Measurements from ENCODE around the gene ZNF584. TPM values are rescaled to one million over a fixed set of nuclear protein-coding genes. Genes with fewer than 3 reads are reported as not detected.
"Not testable (repeated sequence)": the region's sequence is repeated elsewhere in the genome, so short reads cannot be mapped to it uniquely, and the experiment has no call there.

ZNF584 gene
- total and polyA plus RNA-seq, 4 experiments from 2014 or later, result 6.6 to 10.7 (median 9.7) TPM

- Mint-ChIP-seq H3K36me3 (peaks cover 12 to 14% of the 10 kb centered on the region in 2 donors), H3K9me3 (peaks cover 0 to 17% (median 5%) of the 10 kb centered on the region in 8 donors), H3K4me1 (peaks cover 13 to 31% (median 19%) of the 10 kb centered on the region in 4 donors), H3K27me3 (peaks cover 6 to 15% of the 10 kb centered on the region in 2 donors)
- H3K27ac Mint-ChIP-seq; H3K9me3 ChIP-seq (ENCODE audit: control insufficient read depth in 1 of 2, low read length in 2 of 2); H3K4me1 ChIP-seq (ENCODE audit: insufficient read depth, low read length); POLR2A ChIA-PET (ENCODE audit: partially characterized antibody); H3K36me3 ChIP-seq (ENCODE audit: insufficient read depth, low read length); DNase-seq; H3K27me3 ChIP-seq (ENCODE audit: insufficient read depth, low read length); intact Hi-C loops (cut with micrococcal nuclease); H3K27ac ChIP-seq (ENCODE audit: low read depth, low read length); H3K4me3 Mint-ChIP-seq; H3K4me3 ChIP-seq (ENCODE audit: low read length in 2 of 2): not testable (repeated sequence)
- CTCF ChIA-PET (ENCODE audit: partially characterized antibody), result interaction anchor here (1.3 kb wide), 1 partner anchor 64 kb away, joined by 3 read pairs; no protein-coding TSS in a partner anchor
Measured at GRCh38 chr19:58449980-58450379, 41.5 kb downstream of the ZNF584 start.

GRCh38 chr19:58450856-58451357 is 42.5 kb downstream of the ZNF584 start:
- CTCF ChIA-PET (ENCODE audit: partially characterized antibody), result interaction anchor here (0.8 to 1.0 kb wide), 2 partner anchors 42 to 68 kb away, joined by 3 read pairs; partner anchors contain the start of gene ZNF584

GRCh38 chr19:58451358-58452101 is 43.1 kb downstream of the ZNF584 start, which contains the start of gene ZNF324B:
Gene ZNF324B (plus strand): TSS chr19:58451622. CDS start chr19:58453702, 2,080 bp downstream.
- H3K4me3 ChIP-seq (ENCODE audit: low read length in 2 of 2), result peak within 1 kb of the TSS; percentile 60 to 69
- H3K27me3 ChIP-seq (ENCODE audit: insufficient read depth, low read length), result no peaks in the 10 kb centered on the region
- POLR2A ChIA-PET (ENCODE audit: partially characterized antibody), result interaction anchor here (0.7 to 2.4 kb wide), 12 partner anchors 9 to 268 kb away, joined by 3 to 18 read pairs (median 5); partner anchors contain the start of genes TRIM28, ZBTB45, ZNF132 and ZNF274
- Mint-ChIP-seq H3K4me3 (peak within 1 kb of the TSS; percentile 85 to 93 (median 88)), H3K4me1 (peaks cover 13 to 31% (median 19%) of the 10 kb centered on the region in 4 donors), H3K36me3 (peaks cover 13 to 15% of the 10 kb centered on the region in 2 donors), H3K27ac (peak within 1 kb of the TSS; percentile 67 to 93 (median 84)), H3K27me3 (peaks cover 6 to 11% of the 10 kb centered on the region in 2 donors), H3K9me3 (peaks cover 0 to 17% (median 5%) of the 10 kb centered on the region in 8 donors)
- H3K36me3 ChIP-seq (ENCODE audit: insufficient read depth, low read length), result peaks cover 2% of the 10 kb centered on the region
- H3K27ac ChIP-seq (ENCODE audit: low read depth, low read length), result peak within 1 kb of the TSS; percentile 67
- peaks cover 7% of the 10 kb centered on the region for H3K4me1 ChIP-seq (ENCODE audit: insufficient read depth, low read length)
- intact Hi-C loops (cut with micrococcal nuclease), result loop anchor here (1.0 kb wide), 8 partner anchors 11 to 269 kb away; partner anchors contain the start of genes ERVK3-1, ZNF132, ZNF584 and ZNF837
- DNase-seq, result peak; percentile 96 to 97 (median 96)
- CTCF ChIA-PET (ENCODE audit: partially characterized antibody), result interaction anchor here (0.6 to 1.0 kb wide), 3 partner anchors 43 to 121 kb away, joined by 3 read pairs; partner anchors contain the start of gene ZNF584
- H3K9me3 ChIP-seq (ENCODE audit: control insufficient read depth in 1 of 2, low read length in 2 of 2), result no peaks in the 10 kb centered on the region

More at GRCh38 chr19:58450856-58451357, 42.5 kb downstream of the ZNF584 start:
- POLR2A ChIA-PET (ENCODE audit: partially characterized antibody), result interaction anchor here (0.8 to 2.4 kb wide), 11 partner anchors 8 to 268 kb away, joined by 3 to 18 read pairs (median 5); partner anchors contain the start of genes TRIM28, ZBTB45, ZNF132 and ZNF274
- H3K36me3 Mint-ChIP-seq, result peaks cover 12 to 14% of the 10 kb centered on the region in 2 donors
- peaks cover 7% of the 10 kb centered on the region for H3K4me1 ChIP-seq (ENCODE audit: insufficient read depth, low read length)
- H3K27ac ChIP-seq (ENCODE audit: low read depth, low read length), result peak overlapping the region; percentile 67
- no peaks in the 10 kb centered on the region for H3K36me3 ChIP-seq (ENCODE audit: insufficient read depth, low read length)
- H3K27me3 ChIP-seq (ENCODE audit: insufficient read depth, low read length), result no peaks in the 10 kb centered on the region
- no peaks in the 10 kb centered on the region for H3K9me3 ChIP-seq (ENCODE audit: control insufficient read depth in 1 of 2, low read length in 2 of 2)
- no peak for DNase-seq
- peaks cover 6 to 14% of the 10 kb centered on the region in 2 donors for H3K27me3 Mint-ChIP-seq
- intact Hi-C loops (cut with micrococcal nuclease), result loop anchor here (1.0 kb wide), 8 partner anchors 11 to 269 kb away; partner anchors contain the start of genes ERVK3-1, ZNF132, ZNF584 and ZNF837
- peak overlapping the region; percentile 67 to 93 (median 84) for H3K27ac Mint-ChIP-seq
- peaks cover 0 to 17% (median 5%) of the 10 kb centered on the region in 8 donors for H3K9me3 Mint-ChIP-seq
- peak overlapping the region; percentile 85 to 93 (median 88) for H3K4me3 Mint-ChIP-seq
- H3K4me3 ChIP-seq (ENCODE audit: low read length in 2 of 2), result peak overlapping the region; percentile 60 to 69
- peaks cover 13 to 31% (median 19%) of the 10 kb centered on the region in 4 donors for H3K4me1 Mint-ChIP-seq

- peak overlapping the region in 4 of 7 donors; percentile 10 to 78 (median 45) for H3K27ac Mint-ChIP-seq
- H3K36me3 Mint-ChIP-seq, result peaks cover 13 to 24% of the 10 kb centered on the region in 2 donors
- peaks cover 7% of the 10 kb centered on the region for H3K4me1 ChIP-seq (ENCODE audit: insufficient read depth, low read length)
- H3K4me1 Mint-ChIP-seq, result peaks cover 16 to 31% (median 20%) of the 10 kb centered on the region in 4 donors
- H3K9me3 ChIP-seq (ENCODE audit: control insufficient read depth in 1 of 2, low read length in 2 of 2), result no peaks in the 10 kb centered on the region
- H3K4me3 Mint-ChIP-seq, result peak overlapping the region in 5 of 8 donors; percentile 29 to 70 (median 58)
- H3K36me3 ChIP-seq (ENCODE audit: insufficient read depth, low read length), result peaks cover 4% of the 10 kb centered on the region
- peaks cover 0 to 10% (median 0%) of the 10 kb centered on the region in 8 donors for H3K9me3 Mint-ChIP-seq
- intact Hi-C loops (cut with micrococcal nuclease), result no loop called here
- H3K27me3 Mint-ChIP-seq, result peaks cover 1 to 4% of the 10 kb centered on the region in 2 donors
- no peaks in the 10 kb centered on the region for H3K27me3 ChIP-seq (ENCODE audit: insufficient read depth, low read length)
- H3K4me3 ChIP-seq (ENCODE audit: low read length in 2 of 2), result no peak overlapping the region
- no peak for DNase-seq
- no peak overlapping the region for H3K27ac ChIP-seq (ENCODE audit: low read depth, low read length)
- ChIA-PET POLR2A (ENCODE audit: partially characterized antibody) (interaction anchor here (0.5 to 1.1 kb wide), 2 partner anchors 10 to 13 kb away, joined by 3 read pairs; partner anchors contain the start of gene ZNF324), CTCF (ENCODE audit: partially characterized antibody) (interaction anchor here (1.4 kb wide), 1 partner anchor 10 kb away, joined by 4 read pairs; no protein-coding TSS in a partner anchor)
Measured at GRCh38 chr19:58453743-58454142, 45.3 kb downstream of the ZNF584 start.

GRCh38 chr19:58455306-58455705 is 46.9 kb downstream of the ZNF584 start:
- H3K27me3 ChIP-seq (ENCODE audit: insufficient read depth, low read length), result no peaks in the 10 kb centered on the region
- peaks cover 7% of the 10 kb centered on the region for H3K4me1 ChIP-seq (ENCODE audit: insufficient read depth, low read length)
- H3K9me3 ChIP-seq (ENCODE audit: control insufficient read depth in 1 of 2, low read length in 2 of 2), result no peaks in the 10 kb centered on the region
- intact Hi-C loops (cut with micrococcal nuclease), result no loop called here
- Mint-ChIP-seq H3K36me3 (peaks cover 13 to 24% of the 10 kb centered on the region in 2 donors), H3K4me1 (peaks cover 16 to 31% (median 21%) of the 10 kb centered on the region in 4 donors), H3K27me3 (peaks cover 0 to 3% of the 10 kb centered on the region in 2 donors), H3K27ac (no peak overlapping the region), H3K4me3 (no peak overlapping the region), H3K9me3 (peaks cover 0 to 3% (median 0%) of the 10 kb centered on the region in 8 donors)
- H3K36me3 ChIP-seq (ENCODE audit: insufficient read depth, low read length), result peaks cover 4% of the 10 kb centered on the region
- no peak overlapping the region for H3K27ac ChIP-seq (ENCODE audit: low read depth, low read length)
- DNase-seq, result no peak
- ChIA-PET POLR2A (ENCODE audit: partially characterized antibody) (no interaction called here), CTCF (ENCODE audit: partially characterized antibody) (no interaction called here)
- H3K4me3 ChIP-seq (ENCODE audit: low read length in 2 of 2), result no peak overlapping the region

GRCh38 chr19:58456111-58456510 is 47.7 kb downstream of the ZNF584 start:
- no peak for DNase-seq
- Mint-ChIP-seq H3K9me3 (peaks cover 0 to 1% (median 0%) of the 10 kb centered on the region in 8 donors), H3K4me1 (peaks cover 11 to 24% (median 16%) of the 10 kb centered on the region in 4 donors), H3K4me3 (no peak overlapping the region), H3K27ac (no peak overlapping the region), H3K36me3 (peaks cover 13 to 23% of the 10 kb centered on the region in 2 donors), H3K27me3 (peaks cover 0 to 2% of the 10 kb centered on the region in 2 donors)
- Histone ChIP-seq H3K4me3 (ENCODE audit: low read length in 2 of 2) (no peak overlapping the region), H3K9me3 (ENCODE audit: control insufficient read depth in 1 of 2, low read length in 2 of 2) (no peaks in the 10 kb centered on the region), H3K27ac (ENCODE audit: low read depth, low read length) (no peak overlapping the region), H3K27me3 (ENCODE audit: insufficient read depth, low read length) (no peaks in the 10 kb centered on the region), H3K36me3 (ENCODE audit: insufficient read depth, low read length) (peaks cover 4% of the 10 kb centered on the region), H3K4me1 (ENCODE audit: insufficient read depth, low read length) (peaks cover 2% of the 10 kb centered on the region)
- CTCF ChIA-PET (ENCODE audit: partially characterized antibody), result no interaction called here
- POLR2A ChIA-PET (ENCODE audit: partially characterized antibody), result no interaction called here
- intact Hi-C loops (cut with micrococcal nuclease), result no loop called here

All from CD4-positive, alpha-beta memory T cell (primary cell).